Measurements from ENCODE around the gene TERB1.

GRCh38 chr16:66713076-66713475 lies 88.3 kb downstream of the TERB1 start:
- TF ChIP-seq, protein P1, sequence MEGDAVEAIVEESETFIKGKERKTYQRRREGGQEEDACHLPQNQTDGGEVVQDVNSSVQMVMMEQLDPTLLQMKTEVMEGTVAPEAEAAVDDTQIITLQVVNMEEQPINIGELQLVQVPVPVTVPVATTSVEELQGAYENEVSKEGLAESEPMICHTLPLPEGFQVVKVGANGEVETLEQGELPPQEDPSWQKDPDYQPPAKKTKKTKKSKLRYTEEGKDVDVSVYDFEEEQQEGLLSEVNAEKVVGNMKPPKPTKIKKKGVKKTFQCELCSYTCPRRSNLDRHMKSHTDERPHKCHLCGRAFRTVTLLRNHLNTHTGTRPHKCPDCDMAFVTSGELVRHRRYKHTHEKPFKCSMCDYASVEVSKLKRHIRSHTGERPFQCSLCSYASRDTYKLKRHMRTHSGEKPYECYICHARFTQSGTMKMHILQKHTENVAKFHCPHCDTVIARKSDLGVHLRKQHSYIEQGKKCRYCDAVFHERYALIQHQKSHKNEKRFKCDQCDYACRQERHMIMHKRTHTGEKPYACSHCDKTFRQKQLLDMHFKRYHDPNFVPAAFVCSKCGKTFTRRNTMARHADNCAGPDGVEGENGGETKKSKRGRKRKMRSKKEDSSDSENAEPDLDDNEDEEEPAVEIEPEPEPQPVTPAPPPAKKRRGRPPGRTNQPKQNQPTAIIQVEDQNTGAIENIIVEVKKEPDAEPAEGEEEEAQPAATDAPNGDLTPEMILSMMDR (IDR thresholded peaks at IDR 0.05) = no peak
- no peak for TF ChIP-seq POLR2A (IDR thresholded peaks at IDR 0.05)
